ENCODE results near the gene PSMD13.

PSMD13 gene

DNA sequence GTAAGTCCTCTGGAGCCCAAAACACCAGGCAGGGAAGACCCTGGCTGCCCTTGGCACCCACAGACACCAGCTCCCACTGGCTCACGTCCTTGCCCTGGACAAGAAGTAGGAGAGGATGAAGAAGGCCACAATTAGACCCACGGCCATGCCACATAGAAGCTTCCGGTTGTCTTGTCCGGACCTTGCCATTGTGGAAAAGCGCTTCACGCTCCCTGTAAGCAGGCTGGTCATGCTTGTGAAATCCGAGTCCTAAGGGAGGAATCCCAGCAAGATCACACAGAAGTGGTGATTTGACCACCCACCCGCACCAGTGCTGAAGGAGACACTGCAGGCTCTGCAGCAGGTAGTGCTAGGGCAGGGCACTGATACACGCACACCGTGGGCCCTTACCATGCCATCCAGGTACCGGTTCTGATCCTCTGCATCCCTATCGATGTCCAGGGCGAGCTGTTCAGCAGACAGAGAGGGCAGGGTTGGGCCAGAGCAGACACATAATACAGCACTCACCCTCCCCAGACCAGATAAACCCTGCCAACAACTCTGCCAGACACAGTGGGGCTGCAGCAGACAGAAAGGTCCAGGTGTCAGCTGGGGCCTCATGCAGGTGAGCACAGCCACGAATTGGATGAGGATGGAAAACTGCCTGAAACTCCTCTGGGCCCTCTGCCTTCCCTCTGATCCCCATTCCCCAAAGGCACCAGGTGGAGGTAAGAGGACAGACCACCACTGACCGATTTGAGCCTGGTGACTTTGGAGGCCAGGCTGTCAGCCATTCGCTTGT is 31.4 kb upstream of the PSMD13 start:
- DNase-seq: no peak

DNA sequence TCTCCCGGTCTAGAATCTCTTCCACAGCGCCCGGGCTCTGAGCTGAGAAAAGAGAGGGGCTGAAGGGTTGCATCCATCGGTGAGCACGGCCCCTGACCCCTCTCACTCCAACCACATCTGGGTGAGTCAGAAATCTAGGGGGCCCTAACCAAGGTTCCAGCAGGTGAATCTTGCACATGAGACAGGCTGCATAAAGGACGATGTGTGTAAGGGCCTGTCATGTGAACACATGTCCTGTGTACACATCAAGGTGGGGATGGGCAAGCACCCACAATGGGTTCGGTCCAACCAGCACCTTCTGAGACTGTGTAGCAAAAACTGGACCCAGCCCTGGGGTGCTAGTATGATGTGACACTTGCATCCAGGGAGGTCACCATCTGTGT is 30.8 kb upstream of the PSMD13 start:
- DNase-seq: no peak

- no peak for DNase-seq
These were observed 30.1 kb upstream of the PSMD13 start for GRCh38 chr11:206526-207207.

DNA sequence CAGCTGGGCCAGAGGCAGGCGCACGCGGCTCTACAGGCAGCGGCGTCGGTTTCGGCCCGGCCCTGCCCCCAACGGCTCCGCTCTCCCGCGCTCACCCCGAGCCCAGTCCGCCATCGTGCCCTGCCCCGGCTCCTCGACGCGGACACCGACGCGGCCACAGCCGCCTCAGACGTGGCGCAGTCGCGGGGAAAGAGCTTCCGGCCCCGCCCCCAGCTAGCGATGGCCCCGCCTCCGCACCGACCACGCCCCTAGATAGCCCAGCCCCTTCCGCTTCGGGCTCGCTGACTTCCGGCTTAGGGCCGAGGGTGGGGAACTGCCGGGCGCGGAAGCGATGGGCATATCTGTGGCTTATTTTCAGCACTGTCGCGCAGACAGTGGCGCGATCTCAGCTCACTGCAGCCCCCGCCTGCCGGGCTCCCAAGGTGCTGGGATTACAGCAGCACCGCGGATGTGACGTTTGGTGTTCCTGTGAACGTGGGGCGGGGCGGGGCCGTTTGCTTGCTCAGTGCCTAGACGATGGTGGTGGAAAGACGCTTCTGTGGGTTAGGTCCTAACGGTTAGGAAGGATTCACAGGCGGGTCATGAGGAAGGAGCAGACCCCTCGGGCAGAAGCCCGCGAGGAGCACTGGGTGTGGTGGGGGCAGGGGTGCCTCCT is 29.4 kb upstream of the PSMD13 start, which contains the start of the genes BET1L and RIC8A:
Gene BET1L (minus strand): TSS at position 192 of the 655 bp plus-strand sequence. CDS start 78 bp downstream, at position 114.
Gene RIC8A (plus strand): TSS at position 501 of the 655 bp plus-strand sequence. CDS start 1,147 bp downstream, outside the sequence.
- peak; percentile 55 for DNase-seq

GRCh38 chr11:207863-208180 is 29.0 kb upstream of the PSMD13 start:
- DNase-seq: no peak

DNA sequence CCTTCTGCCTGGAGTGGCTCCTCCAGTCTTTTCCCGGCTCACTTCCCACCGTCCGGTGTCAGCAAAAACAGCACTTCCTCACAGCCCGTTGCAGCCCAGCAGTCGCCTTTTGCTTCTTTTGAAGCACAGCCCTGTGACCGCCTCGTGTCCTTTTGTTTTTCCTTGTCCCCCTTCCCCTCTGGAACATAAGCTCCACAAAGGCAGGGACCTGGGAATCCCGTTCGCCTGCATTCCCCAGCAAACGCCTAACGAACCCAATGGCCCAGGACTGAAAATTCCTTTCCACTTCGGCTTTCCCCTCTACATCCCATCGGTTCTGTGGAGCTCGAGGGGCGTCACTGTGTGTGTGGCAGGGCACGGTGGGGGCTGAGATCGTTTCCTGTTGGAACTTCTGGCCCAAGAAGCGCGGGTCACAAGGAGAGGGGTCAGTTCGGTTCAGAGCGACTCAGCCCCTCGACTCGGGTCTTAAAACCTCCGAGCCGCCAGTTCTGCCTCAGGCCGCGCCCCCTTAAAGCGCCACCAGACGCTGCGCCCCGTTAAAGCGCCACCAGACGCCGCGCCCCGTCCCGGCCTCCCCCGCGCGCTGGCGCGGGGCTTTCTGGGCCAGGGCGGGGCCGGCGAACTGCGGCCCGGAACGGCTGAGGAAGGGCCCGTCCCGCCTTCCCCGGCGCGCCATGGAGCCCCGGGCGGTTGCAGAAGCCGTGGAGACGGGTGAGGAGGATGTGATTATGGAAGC is 28.4 kb upstream of the PSMD13 start:
- no peak for DNase-seq

GRCh38 chr11:208917-209260 is 27.9 kb upstream of the PSMD13 start:
- no peak for DNase-seq

GRCh38 chr11:209275-210121 is 27.3 kb upstream of the PSMD13 start:
- no peak for DNase-seq

GRCh38 chr11:210122-210802 is 26.5 kb upstream of the PSMD13 start:
- DNase-seq: no peak

GRCh38 chr11:210803-211180 is 26.0 kb upstream of the PSMD13 start:
- no peak for DNase-seq

DNA sequence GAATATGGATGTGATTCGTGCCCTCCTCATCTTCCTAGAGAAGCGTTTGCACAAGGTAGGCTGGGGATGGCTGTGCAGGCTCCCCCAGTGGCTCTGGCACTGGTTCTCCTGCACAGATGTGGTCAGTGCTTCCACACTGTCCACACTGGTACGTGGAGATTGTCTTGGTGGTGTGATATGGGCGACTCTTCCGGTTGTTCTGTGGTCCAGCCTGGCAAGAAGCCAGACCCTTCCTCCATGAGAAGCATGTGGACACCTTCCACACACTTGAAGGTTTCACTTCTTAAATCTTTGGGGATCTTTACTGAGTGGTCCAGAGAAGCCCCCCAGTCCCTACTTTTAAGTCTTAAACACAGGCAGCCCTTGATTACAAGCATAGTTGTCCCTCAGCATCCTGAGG is 25.5 kb upstream of the PSMD13 start:
- DNase-seq: no peak

DNA sequence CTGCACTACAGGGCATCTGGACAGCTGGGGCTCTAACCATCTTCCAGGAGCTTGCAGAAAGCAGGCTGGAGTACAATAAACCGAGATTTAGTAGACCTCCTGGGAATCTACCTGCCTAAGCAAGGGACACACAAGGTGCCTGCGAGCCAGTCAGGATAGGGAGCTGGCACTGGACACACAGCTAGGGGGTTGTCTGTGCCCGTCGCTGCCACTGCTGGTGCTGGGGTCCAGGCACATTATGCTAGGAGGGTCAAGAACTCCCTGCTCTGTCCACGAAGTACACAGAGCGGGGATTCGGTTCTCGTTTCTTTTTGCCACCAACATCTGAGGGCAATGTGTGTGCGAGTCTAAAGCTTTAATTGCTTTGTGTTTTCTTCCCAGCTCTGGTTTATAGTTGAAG is 25.0 kb upstream of the PSMD13 start:
- DNase-seq: no peak

- DNase-seq: no peak
These were observed 24.4 kb upstream of the PSMD13 start for GRCh38 chr11:212150-213100.

- DNase-seq: no peak
These were observed 23.7 kb upstream of the PSMD13 start for GRCh38 chr11:213111-213510.

DNA sequence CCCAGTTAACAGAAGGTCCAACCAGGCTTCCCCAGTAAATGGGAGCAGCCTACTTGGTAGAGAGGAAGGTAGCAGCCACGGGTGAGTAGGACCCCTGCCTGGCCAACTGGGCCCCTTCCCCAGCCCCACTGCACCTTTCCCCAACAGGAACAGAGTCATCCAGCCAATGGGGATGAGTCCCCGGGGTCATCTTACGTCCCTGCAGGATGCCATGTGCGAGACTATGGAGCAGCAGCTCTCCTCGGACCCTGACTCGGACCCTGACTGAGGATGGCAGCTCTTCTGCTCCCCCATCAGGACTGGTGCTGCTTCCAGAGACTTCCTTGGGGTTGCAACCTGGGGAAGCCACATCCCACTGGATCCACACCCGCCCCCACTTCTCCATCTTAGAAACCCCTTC is 22.7 kb upstream of the PSMD13 start:
- DNase-seq: no peak

- DNase-seq: no peak
These were observed 21.2 kb upstream of the PSMD13 start for GRCh38 chr11:215581-216037.

- no peak for DNase-seq
These were observed 20.4 kb upstream of the PSMD13 start for GRCh38 chr11:216081-216974.

- DNase-seq: no peak
These were observed 19.1 kb upstream of the PSMD13 start for GRCh38 chr11:217704-218103.

DNA sequence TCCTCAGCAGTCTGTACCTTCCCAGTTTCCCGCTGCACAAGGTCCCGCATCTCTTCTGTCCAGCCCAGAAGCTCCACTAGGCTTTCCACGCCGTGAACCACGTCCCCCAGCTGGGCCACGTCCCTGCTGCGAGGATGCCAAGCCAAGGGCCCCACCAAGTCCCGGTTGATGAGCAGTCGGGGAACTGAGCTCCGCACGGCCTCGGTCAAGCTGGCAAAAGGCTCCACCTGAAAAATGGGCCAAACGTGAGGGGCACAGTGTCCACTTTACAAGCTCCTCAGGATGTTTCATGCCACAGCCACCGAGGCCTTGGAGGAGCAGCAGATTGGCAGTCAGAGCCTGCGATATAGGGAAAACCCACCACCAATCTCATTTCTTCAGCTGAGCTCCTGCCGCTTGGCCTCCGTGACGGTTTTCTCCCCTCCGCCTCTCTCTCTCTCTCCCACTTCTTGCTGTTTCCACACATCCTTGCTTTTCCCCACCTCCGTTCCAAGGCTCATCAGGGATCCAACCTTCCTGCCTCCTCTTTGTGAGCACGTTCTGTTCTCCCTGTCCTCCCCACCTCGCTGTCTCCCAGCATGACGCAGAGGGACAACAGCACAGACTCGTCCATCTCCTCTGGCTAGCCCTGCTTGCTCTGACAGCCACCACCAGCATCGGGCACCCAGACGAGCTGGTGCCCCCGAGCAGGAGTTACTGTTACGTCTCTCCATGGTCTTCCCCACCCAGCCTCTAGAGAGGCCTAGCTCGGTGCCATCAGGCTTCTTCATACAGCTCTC is 17.8 kb upstream of the PSMD13 start:
- DNase-seq: no peak
